HEK293T (cell line): ENCODE data around the gene TERB1.

Experiments used
- CTCF ChIA-PET: fragments of 350-600 bp; formaldehyde crosslinking; extraction: SDS; loops from one replicate; lab custom pipeline; 2021; ENCODE audit warnings: antibody characterized with exemption, inconsistent platforms; lab: Yijun Ruan, JAX
- POLR2A ChIA-PET: fragments of 350-600 bp; formaldehyde crosslinking; extraction: SDS; loops from one replicate; lab custom pipeline; 2020; ENCODE audit warnings: antibody characterized with exemption, inconsistent platforms; lab: Yijun Ruan, JAX
- DNase-seq: peaks from one replicate; pipeline ENCODE4 v3.0.0; 2012; ENCODE audit warnings: mixed read lengths; ENCODE audit errors: extremely low spot score
- ARNT ChIP-seq: fragments of 450-650 bp; IDR thresholded peaks from 2 replicates; pipeline ENCODE4 v1.6.1; 2017; ENCODE audit warnings: mild to moderate bottlenecking
- BHLHE40 ChIP-seq: fragments of 450-650 bp; IDR thresholded peaks from 2 replicates; pipeline ENCODE4 v1.6.1; 2016; ENCODE audit warnings: mild to moderate bottlenecking, moderate library complexity, borderline replicate concordance
- CTBP1 ChIP-seq: fragments of 450-650 bp; IDR thresholded peaks from 2 replicates; pipeline ENCODE4 v1.6.1; 2016; ENCODE audit warnings: borderline replicate concordance
- ELF4 ChIP-seq: fragments of 450-650 bp; IDR thresholded peaks from 2 replicates; pipeline ENCODE4 v1.6.1; 2017; ENCODE audit warnings: antibody characterized with exemption
- FOXA1 ChIP-seq: fragments of 450-650 bp; IDR thresholded peaks from 2 replicates; pipeline ENCODE4 v1.6.1; 2016; ENCODE audit warnings: mild to moderate bottlenecking
- FOXK2 ChIP-seq: fragments of 450-650 bp; IDR thresholded peaks from 2 replicates; pipeline ENCODE4 v1.6.1; 2016; ENCODE audit warnings: mild to moderate bottlenecking
- FOXM1 ChIP-seq: fragments of 450-650 bp; IDR thresholded peaks from 2 replicates; pipeline ENCODE4 v1.6.1; 2017; ENCODE audit warnings: mild to moderate bottlenecking, borderline replicate concordance
- HDGF ChIP-seq: fragments of 450-650 bp; IDR thresholded peaks from 2 replicates; pipeline ENCODE4 v1.6.1; 2017; ENCODE audit warnings: antibody characterized with exemption, borderline replicate concordance
- L3MBTL2 ChIP-seq: fragments of 450-650 bp; conservative IDR thresholded peaks from 2 replicates; pipeline ENCODE4 v1.6.1; 2016; ENCODE audit warnings: mild to moderate bottlenecking
- LEF1 ChIP-seq: fragments of 450-650 bp; IDR thresholded peaks from 2 replicates; pipeline ENCODE4 v1.6.1; 2017; ENCODE audit warnings: mild to moderate bottlenecking, borderline replicate concordance
- NFRKB ChIP-seq: fragments of 450-650 bp; IDR thresholded peaks from 2 replicates; pipeline ENCODE4 v1.6.1; 2016; ENCODE audit warnings: mild to moderate bottlenecking, moderate library complexity
- PKNOX1 ChIP-seq: fragments of 450-650 bp; IDR thresholded peaks from 2 replicates; pipeline ENCODE4 v1.6.1; 2016
- SP1 ChIP-seq: fragments of 450-650 bp; IDR thresholded peaks from 2 replicates; pipeline ENCODE4 v1.6.1; 2017
- SUZ12 ChIP-seq: fragments of 450-650 bp; IDR thresholded peaks from 2 replicates; pipeline ENCODE4 v1.6.1; 2016; ENCODE audit warnings: mild to moderate bottlenecking
- TARDBP ChIP-seq: fragments of 450-650 bp; IDR thresholded peaks from 2 replicates; pipeline ENCODE4 v1.6.1; 2016
- ZNF384 ChIP-seq: fragments of 450-650 bp; IDR thresholded peaks from 2 replicates; pipeline ENCODE4 v1.6.1; 2016

TERB1 gene

GRCh38 chr16:66847533-66848067 is 46.2 kb upstream of the TERB1 start:
- TF ChIP-seq NFRKB, result no peak
- DNase-seq, result no peak
- POLR2A ChIA-PET, result interaction anchor here (0.9 kb wide), 1 partner anchor 25 kb away, joined by 3 read pairs; no protein-coding TSS in a partner anchor
- CTCF ChIA-PET, result no interaction called here

GRCh38 chr16:66846831-66847230 is 45.4 kb upstream of the TERB1 start:
- POLR2A ChIA-PET, result no interaction called here

GRCh38 chr16:66846266-66846665 is 44.9 kb upstream of the TERB1 start:
- POLR2A ChIA-PET, result no interaction called here
- CTCF ChIA-PET, result interaction anchor here (1.9 kb wide), 1 partner anchor 15 kb away, joined by 7 read pairs; the partner anchor contains the start of gene NAE1
- DNase-seq, result no peak
- TF ChIP-seq LEF1 (no peak), L3MBTL2 (no peak), CTBP1 (no peak), HDGF (no peak), TARDBP (no peak), BHLHE40 (no peak), NFRKB (no peak), ARNT (no peak), FOXM1 (no peak), PKNOX1 (no peak), FOXK2 (no peak)

More at GRCh38 chr16:66846831-66847230, 45.4 kb upstream of the TERB1 start:
- no peak for DNase-seq
- CTCF ChIA-PET, result no interaction called here
- TF ChIP-seq ARNT, result no peak
- TF ChIP-seq L3MBTL2, result no peak
- no peak for TF ChIP-seq NFRKB
- TF ChIP-seq CTBP1, result no peak
- no peak for TF ChIP-seq HDGF
- no peak for TF ChIP-seq SUZ12
- TF ChIP-seq FOXM1, result no peak
- no peak for TF ChIP-seq SP1

GRCh38 chr16:66845791-66846221 is 44.4 kb upstream of the TERB1 start:
- no peak for DNase-seq
- CTCF ChIA-PET, result interaction anchor here (1.9 kb wide), 1 partner anchor 15 kb away, joined by 7 read pairs; the partner anchor contains the start of gene NAE1
- TF ChIP-seq FOXK2 (no peak), PKNOX1 (no peak), L3MBTL2 (no peak), ELF4 (no peak), ARNT (no peak), SP1 (no peak)
- POLR2A ChIA-PET, result no interaction called here

- CTCF ChIA-PET, result interaction anchor here (1.9 kb wide), 1 partner anchor 14 kb away, joined by 7 read pairs; the partner anchor contains the start of gene NAE1
- POLR2A ChIA-PET, result no interaction called here
These were observed 43.7 kb upstream of the TERB1 start for GRCh38 chr16:66845080-66845410.

GRCh38 chr16:66844342-66845079 is 43.1 kb upstream of the TERB1 start, which contains the start of gene CA7:
Gene CA7 (plus strand): TSS chr16:66844414. CDS start chr16:66844488, 74 bp downstream.
- TF ChIP-seq FOXA1 (no peak), PKNOX1 (no peak), CTBP1 (no peak), FOXM1 (no peak), LEF1 (no peak), FOXK2 (no peak), SP1 (no peak)
- no peak for DNase-seq
- ChIA-PET CTCF (interaction anchor here (1.0 to 1.9 kb wide), 2 partner anchors 14 kb away, joined by 7 read pairs; partner anchors contain the start of gene NAE1), POLR2A (interaction anchor here (0.7 kb wide), 1 partner anchor 14 kb away, joined by 3 read pairs; the partner anchor contains the start of gene NAE1)

More at GRCh38 chr16:66845080-66845410, 43.7 kb upstream of the TERB1 start:
- TF ChIP-seq LEF1 (no peak), FOXA1 (no peak), L3MBTL2 (no peak), TARDBP (no peak), FOXK2 (no peak), ARNT (no peak), FOXM1 (no peak), CTBP1 (no peak), PKNOX1 (no peak), HDGF (no peak), ELF4 (no peak), SP1 (no peak), SUZ12 (no peak), ZNF384 (no peak)
- DNase-seq, result no peak
